GM10266 (cell line): Measurements from ENCODE around the gene KLHL33.
A peak's percentile ranks its signal among the peaks of the same experiment; 100 is the strongest.

ENCODE experiments used
- DNase-seq: peaks from one replicate; pipeline ENCODE4 v3.0.0; 2012; ENCODE audit errors: extremely low spot score
- CTCF ChIP-seq: IDR thresholded peaks from 2 replicates; pipeline ENCODE4 v1.5.1; 2012; ENCODE audit warnings: mild to moderate bottlenecking, low read depth; ENCODE audit not compliant: control insufficient read depth, insufficient read depth; ENCODE audit errors: missing control alignments

Gene KLHL33

GRCh38 chr14:20440882-20441281, 4.9 kb upstream of the KLHL33 start:
- DNase-seq = no peak
- TF ChIP-seq CTCF = no peak

DNA sequence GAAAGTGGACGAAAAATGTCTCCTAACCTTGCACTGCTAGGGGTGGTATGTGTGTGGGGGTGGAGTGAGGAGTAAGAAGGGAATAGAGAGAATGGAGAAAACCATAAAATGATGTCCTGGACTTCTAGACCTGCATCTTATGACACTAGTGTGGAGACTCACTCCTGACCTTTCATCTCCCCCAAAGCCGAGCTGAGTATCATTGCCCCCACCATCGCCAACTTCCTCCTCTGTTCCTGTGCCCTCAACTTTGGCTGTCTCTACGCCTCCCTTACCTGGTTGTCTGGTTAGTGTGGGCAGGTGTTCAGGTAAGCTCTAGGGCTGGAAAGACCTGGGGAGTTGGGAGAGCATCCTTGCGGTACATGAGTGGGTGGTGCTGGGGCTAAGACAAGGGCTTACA, 4.5 kb upstream of the KLHL33 start:
- DNase-seq = no peak
- no peak for TF ChIP-seq CTCF

DNA sequence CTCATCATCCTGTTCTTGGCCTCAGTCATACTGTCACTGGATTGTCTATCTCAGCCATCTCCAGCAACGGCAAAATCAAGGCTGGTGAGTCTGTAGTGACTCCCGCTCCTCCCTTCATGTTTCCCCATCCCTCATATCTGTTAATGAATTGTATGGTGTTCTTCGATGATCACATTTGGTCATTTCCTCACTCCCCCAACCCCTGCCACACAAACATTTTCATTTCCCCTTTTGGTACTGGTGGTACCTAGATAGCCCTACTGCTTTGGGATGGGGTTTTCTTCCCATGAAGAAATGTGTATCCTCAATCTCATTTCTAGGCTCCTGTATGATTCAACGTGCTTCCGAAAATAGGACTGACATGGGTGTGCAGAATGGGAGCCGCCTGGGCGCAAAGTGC, 2.7 kb upstream of the KLHL33 start:
- no peak for DNase-seq
- no peak for TF ChIP-seq CTCF

- TF ChIP-seq CTCF = no peak
These were observed 393 bp upstream of the KLHL33 start for GRCh38 chr14:20436363-20436755.

GRCh38 chr14:20434701-20435581, 1.0 kb downstream of the KLHL33 start:
- no peak for TF ChIP-seq CTCF
- no peak for DNase-seq

More at GRCh38 chr14:20436363-20436755, 393 bp upstream of the KLHL33 start:
- no peak for DNase-seq

DNA sequence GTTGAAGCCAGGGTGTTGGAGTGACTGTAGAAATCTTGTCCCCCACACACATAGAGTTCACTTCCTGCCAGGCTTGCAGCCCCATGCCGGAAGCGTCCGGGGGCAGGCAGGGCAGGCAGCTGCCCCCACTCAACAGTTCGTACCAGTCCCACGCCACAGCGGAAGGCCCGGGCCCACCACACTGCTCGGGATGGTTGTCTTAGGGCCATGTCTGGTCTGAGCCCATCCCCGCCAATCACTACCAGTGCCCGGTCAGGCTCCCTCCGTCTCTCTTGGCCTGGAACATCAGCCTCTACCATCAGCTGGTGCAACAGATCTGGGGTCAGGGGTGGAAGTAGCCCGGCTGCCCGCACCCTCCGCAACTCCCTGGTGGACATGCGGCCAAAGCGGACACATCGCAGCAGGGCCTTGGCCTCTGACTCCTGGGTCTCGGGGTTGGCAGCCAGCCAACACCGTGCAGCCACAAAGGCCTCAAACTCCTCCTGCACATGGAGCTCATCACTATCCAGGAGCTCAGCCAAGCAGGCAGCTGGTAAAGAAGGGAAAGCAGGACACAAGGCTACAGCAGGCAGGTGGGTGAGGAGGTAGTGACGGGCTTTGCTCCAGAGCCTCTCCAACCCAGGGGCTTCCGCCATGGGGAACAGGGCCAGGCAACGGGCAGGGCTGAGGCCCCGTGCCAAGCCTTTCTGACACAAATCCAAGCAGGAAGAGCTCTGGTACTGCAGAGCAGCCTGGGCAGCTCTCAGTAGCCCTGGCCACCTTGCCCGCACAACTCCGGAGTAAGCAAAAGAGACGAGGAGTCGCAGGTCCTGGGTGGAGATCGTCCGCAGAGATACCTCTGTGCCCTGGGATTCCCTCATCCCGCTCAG, 5.9 kb downstream of the KLHL33 start:
- DNase-seq = peak; percentile 10
- TF ChIP-seq CTCF = no peak
